ENCODE results near the gene NXNL2. TPM values are rescaled to one million over a fixed set of nuclear protein-coding genes. Genes with fewer than 3 reads are reported as not detected.

The NXNL2 gene
- total RNA-seq, 2 donors from 2014 or later, result not detected

DNA sequence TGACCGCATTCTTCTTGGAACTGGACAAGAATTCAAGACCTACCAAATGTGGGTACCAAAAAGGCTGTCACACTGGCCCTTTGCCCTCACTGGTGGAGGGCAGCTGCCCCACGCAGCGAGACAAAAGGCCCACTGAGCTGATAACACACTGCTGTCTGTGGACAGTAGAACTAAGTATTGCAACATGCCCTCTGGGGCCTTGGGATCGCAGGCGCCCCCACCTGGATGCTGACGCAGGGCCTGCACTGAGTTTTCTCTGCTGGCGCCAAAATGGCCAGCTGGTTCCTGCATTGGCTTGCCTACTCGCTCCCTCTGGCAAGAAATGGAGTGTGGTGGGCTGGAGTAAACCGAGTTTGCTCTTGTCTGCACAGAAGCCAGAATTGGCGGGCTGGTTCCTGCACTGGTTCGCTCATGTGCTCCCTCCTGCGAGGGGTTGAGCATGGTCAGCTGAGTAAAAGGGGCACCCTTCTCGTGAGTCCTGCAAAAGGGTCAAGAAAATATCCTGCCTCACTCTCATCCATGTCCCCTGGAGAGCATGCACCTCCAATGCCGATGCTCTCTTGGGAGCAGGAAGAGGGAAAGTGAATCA lies 55.7 kb downstream of the NXNL2 start:
- Mint-ChIP-seq H3K36me3 (ENCODE audit: low read depth) (no peaks in the 10 kb centered on the region), H3K4me3 (no peak overlapping the region), H3K27ac (no peak overlapping the region), H3K9me3 (peaks cover 2% of the 10 kb centered on the region), H3K4me1 (no peaks in the 10 kb centered on the region), H3K27me3 (ENCODE audit: insufficient read depth) (peaks cover 6% of the 10 kb centered on the region)
- TF ChIP-seq, protein P1, sequence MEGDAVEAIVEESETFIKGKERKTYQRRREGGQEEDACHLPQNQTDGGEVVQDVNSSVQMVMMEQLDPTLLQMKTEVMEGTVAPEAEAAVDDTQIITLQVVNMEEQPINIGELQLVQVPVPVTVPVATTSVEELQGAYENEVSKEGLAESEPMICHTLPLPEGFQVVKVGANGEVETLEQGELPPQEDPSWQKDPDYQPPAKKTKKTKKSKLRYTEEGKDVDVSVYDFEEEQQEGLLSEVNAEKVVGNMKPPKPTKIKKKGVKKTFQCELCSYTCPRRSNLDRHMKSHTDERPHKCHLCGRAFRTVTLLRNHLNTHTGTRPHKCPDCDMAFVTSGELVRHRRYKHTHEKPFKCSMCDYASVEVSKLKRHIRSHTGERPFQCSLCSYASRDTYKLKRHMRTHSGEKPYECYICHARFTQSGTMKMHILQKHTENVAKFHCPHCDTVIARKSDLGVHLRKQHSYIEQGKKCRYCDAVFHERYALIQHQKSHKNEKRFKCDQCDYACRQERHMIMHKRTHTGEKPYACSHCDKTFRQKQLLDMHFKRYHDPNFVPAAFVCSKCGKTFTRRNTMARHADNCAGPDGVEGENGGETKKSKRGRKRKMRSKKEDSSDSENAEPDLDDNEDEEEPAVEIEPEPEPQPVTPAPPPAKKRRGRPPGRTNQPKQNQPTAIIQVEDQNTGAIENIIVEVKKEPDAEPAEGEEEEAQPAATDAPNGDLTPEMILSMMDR (conservative IDR thresholded peaks at IDR 0.05), result peak; percentile 68
- peak; percentile 85 for DNase-seq
- Histone ChIP-seq H3K36me3 (ENCODE audit: control insufficient read depth, insufficient read depth, low read length) (no peaks in the 10 kb centered on the region), H3K9ac (ENCODE audit: extremely low read depth, low read length, poor library complexity, severe bottlenecking) (no peak overlapping the region), H3K27ac (ENCODE audit: low read depth, low read length) (no peak overlapping the region), H3K4me3 (ENCODE audit: low read length) (no peak overlapping the region), H3K9me3 (ENCODE audit: control insufficient read depth, low read length) (no peaks in the 10 kb centered on the region), H3K4me1 (ENCODE audit: control insufficient read depth, insufficient read depth, low read length) (no peaks in the 10 kb centered on the region), H3K27me3 (ENCODE audit: control insufficient read depth, insufficient read depth, low read length, poor library complexity, severe bottlenecking) (no peaks in the 10 kb centered on the region)
- WGBS, 2 experiments (ENCODE audit: insufficient coverage in 1 of 2, insufficient read length in 1 of 2), result 83 to 88% methylated on average over 7 to 14 of the region's 14 CpGs

DNA sequence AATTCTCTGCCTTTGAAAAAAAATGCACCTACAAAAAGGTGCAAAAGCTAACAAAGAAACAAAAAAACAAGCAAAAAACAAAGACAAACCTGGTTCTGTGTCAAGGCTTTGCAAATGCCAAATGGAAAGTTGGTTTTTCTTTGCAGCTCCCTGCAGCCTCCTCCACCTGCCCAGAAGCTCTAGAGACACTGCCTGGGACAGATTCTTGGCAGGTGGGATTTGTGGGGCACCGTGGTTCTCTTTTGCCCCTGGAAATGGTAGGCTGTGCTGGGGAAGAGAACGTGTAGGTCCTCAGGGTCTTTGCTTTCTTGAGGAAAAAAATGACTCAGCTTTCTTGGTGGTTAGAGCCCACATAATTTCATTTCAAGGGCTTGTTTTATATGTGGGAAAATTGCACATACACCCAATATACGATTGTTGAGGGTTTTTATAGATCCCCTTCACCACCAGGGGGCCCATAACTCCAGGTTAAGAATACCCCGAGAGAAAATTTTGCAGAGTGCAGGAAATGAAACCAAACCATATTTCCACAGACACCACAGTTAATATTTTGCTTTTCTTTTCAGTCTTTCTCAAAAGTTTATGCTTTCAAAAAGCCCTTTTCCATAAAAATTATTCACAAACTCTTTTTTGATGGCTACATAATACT lies 58.7 kb downstream of the NXNL2 start:
- DNase-seq, result no peak
- H3K27me3 ChIP-seq (ENCODE audit: control insufficient read depth, insufficient read depth, low read length, poor library complexity, severe bottlenecking), result no peaks in the 10 kb centered on the region
- H3K9ac ChIP-seq (ENCODE audit: extremely low read depth, low read length, poor library complexity, severe bottlenecking), result no peak overlapping the region
- Mint-ChIP-seq H3K9me3 (no peaks in the 10 kb centered on the region), H3K4me3 (no peak overlapping the region), H3K4me1 (no peaks in the 10 kb centered on the region), H3K27ac (no peak overlapping the region), H3K36me3 (ENCODE audit: low read depth) (no peaks in the 10 kb centered on the region), H3K27me3 (ENCODE audit: insufficient read depth) (peaks cover 4% of the 10 kb centered on the region)
- TF ChIP-seq, protein P1 (conservative IDR thresholded peaks at IDR 0.05), result peak; percentile 80
- no peak overlapping the region for H3K27ac ChIP-seq (ENCODE audit: low read depth, low read length)
- H3K9me3 ChIP-seq (ENCODE audit: control insufficient read depth, low read length), result no peaks in the 10 kb centered on the region
- WGBS, 2 experiments (ENCODE audit: insufficient coverage in 1 of 2, insufficient read length in 1 of 2), result 83 to 90% methylated on average over 2 to 4 of the region's 4 CpGs
- H3K36me3 ChIP-seq (ENCODE audit: control insufficient read depth, insufficient read depth, low read length), result no peaks in the 10 kb centered on the region
- H3K4me3 ChIP-seq (ENCODE audit: low read length), result no peak overlapping the region
- no peaks in the 10 kb centered on the region for H3K4me1 ChIP-seq (ENCODE audit: control insufficient read depth, insufficient read depth, low read length)

Other genes starting within 250 kb of the NXNL2 start
- 100 to 1,000 TPM; 117 to 129 TPM for gene SPIN1, start 146.7 kb upstream of the NXNL2 start, total RNA-seq